ENCODE data around the gene CTTNBP2NL.
A peak's percentile ranks its signal among the peaks of the same experiment; 100 is the strongest.
"Not testable (repeated sequence)": the region's sequence is repeated elsewhere in the genome, so short reads cannot be mapped to it uniquely, and the experiment has no call there.

The CTTNBP2NL gene

GRCh38 chr1:112386731-112387346, 9.2 kb upstream of the CTTNBP2NL start:
- no peak for DNase-seq

- DNase-seq = no peak
Observed at GRCh38 chr1:112387807-112388206, 8.2 kb upstream of the CTTNBP2NL start.

DNA sequence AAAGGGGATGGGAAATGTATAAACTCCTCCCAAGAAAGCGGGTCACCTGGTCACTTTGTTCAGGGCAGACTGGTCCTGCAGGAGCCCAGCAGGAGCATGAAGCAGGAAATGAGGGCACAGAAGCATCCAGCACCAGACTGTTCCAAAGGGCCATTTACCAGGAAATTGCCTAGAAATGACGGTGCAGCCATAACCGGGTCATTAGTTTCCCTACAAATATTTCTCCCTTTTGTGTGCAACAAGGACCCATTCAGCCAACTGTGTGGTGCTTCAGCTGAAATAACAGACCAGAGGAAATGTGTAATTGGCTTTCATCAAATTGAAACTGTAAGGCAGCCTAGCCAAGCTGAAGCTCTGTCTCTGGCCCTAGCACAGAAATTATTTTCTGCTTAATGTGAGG, 7.6 kb upstream of the CTTNBP2NL start:
- no peak for DNase-seq

DNA sequence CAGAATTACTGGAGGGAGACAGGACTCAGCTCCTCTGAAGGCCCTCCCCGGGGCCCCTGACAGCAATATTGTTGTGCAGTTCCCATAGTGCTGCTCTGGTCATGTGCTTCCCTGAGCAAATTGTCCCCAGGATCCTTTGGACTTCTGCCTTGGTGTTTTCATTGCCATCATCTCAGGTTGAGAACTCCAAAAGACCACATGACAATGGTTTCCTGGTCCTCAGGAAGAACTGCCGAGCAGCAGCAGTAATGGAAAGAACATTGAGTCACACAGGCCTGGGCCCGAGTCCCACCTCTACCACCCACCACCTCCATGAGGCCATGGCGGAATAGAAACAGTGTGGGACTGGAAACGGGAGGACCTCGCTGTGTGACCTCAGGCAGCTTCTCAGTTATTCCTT, 6.3 kb upstream of the CTTNBP2NL start:
- DNase-seq = peak in 1 of 2 experiments; percentile 51

GRCh38 chr1:112390335-112390734, 5.7 kb upstream of the CTTNBP2NL start:
- not testable (repeated sequence) for DNase-seq

DNA sequence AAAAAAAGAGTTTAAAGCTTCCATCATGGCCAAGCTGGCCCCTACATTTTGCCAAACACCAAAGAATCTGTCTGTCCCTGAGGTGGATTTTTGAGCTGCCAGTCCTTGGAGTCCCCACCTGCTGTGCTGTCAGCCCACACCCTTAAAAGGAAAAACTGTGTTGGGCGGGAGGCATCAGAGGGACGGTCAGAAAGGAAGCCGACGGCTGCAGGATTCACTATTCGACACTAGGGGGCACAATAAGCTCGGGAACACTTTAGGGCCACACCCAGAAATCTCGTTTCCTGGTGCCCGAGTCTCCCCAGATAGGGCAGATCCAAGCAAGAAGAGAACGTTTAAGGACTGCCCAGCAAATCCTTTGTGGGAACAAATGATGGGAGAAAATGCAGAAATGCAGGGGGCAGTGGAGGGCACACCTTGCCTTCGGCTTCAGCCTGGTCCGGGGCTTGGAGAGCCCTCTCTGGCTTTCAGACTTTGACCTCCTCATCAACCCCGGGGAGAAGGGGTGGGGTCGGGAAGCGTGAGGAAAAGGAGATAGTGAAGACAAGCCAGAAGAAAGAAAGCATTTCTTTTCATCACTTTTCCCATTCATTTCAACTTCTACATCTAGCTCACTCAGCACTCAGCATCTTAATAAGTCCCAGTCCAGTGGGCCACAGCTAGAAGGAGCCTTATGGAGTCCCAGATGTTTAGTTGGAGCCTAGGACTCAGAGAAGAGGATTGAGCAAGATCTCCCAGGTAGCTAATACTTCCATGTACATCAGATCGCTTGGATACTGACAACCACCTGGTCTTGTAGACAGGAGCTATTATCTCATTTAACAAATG, 5.0 kb upstream of the CTTNBP2NL start:
- DNase-seq = peak; percentile 83 to 88

GRCh38 chr1:112391603-112391940, 4.4 kb upstream of the CTTNBP2NL start:
- DNase-seq = no peak

DNA sequence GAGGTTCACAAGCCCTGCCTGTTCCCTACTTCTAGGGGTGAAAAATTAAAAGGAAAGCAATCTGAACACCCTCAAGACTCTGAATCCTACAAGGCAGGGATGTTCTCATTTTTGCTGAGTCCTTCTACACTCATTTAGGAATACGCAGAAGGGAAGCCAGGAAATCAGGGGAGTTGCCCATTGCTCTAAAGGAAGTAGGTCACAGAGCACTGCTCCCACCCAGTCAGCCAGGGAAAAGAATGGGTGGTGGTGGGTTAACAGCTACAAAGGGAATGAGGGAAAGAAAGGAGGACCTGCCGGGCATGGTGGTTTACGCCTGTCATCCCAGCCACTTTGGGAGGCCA, 2.4 kb upstream of the CTTNBP2NL start:
- no peak for DNase-seq

GRCh38 chr1:112394743-112395062, 1.3 kb upstream of the CTTNBP2NL start:
- DNase-seq = no peak

GRCh38 chr1:112395256-112395820, 676 bp upstream of the CTTNBP2NL start:
- DNase-seq = no peak

DNA sequence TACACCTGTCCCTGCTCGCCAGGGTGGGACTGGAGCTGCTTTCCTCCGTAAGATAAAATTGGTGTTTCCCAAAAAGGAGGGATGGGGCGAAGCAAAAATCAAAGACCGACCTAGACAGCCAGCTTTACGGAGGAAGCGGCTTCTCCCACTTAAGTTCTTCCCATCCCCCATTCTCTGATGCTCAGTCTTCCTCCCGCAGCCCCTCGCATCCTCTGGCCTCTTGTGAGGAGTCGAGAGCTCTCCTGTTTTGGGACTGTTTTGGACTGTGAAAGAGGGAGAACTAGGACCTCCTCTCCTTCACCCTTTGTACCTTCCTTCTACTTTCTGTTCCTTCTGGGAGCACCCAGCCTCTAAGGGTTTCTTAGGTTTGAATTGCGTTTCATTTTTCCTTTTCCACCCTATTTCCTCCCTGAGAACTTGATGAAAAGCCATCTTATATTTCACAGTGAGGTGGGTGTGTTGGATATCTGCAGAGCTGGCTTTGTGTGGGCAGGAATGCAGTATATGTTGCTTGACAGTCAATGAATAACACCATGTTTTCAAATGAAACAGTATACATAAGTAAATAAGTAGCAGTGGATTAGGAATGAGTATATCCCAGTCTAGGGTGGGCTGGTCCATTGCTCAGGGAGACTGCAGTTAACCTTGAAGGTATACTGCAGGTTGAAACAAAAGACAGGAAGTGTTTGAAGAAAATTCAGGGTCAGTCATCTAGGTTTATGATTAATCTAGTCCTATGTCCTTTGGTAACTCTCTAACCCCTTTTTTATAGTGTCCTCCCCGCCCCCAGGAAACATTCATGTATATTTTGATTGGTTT, 848 bp downstream of the CTTNBP2NL start:
- DNase-seq = no peak

DNA sequence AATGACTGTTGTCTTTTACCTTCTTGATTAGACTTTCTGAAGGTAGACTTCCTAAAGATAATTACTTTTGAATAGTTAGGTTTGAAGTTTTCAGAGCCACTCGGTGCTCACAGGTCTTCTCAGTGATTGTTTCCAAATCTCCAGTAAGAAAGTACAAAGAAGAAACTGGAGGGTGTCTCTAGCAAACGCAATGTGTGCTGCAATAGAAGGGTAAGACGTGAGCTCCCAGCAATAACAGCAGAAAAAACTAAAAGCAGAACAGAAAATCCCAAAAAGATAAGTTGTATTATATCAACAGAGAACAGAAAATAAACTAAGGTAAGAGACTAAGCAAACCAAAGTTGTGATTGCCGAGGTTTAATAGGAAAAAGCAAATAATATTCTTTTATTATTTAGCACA, 1.8 kb downstream of the CTTNBP2NL start:
- DNase-seq = no peak

- DNase-seq = no peak
Observed at GRCh38 chr1:112399456-112399855, 3.4 kb downstream of the CTTNBP2NL start.

DNA sequence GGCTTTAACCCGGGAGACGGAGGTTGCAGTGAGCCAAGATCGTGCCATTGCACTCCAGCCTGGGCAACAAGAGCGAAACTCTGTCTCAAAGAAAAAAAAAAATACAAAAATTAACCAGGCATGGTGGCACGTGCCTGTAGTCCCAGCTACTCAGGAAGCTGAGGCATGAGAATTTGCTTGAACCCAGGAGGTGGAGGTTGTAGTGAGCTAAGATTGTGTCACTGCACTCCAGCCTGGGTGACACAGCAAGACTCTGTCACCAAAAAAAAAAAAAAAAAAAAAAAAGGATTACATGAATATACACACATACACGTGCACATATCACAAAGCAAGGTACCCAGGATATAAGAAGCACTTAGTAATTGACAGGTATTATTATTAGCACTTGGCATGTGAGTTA, 4.7 kb downstream of the CTTNBP2NL start:
- not testable (repeated sequence) for DNase-seq

GRCh38 chr1:112402682-112403643, 6.9 kb downstream of the CTTNBP2NL start:
- no peak for DNase-seq

DNA sequence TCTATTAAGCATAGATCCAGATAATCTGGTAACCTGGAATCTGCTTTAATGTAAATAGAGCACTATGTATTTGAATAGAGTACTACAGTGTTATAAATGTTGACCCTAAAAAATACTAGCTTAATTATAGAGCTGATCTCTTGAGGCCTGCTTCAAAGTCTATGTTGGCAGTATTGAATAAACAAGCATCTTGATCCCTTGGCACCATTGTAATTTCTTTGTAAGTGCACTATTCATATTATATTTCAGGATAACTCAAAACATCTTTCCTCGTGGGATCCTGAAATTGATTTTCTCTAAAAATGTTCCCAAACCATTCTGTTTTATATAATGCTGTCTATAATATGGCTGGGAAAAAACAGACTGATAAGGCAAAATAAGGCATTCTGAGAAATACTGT, 10.8 kb downstream of the CTTNBP2NL start:
- no peak for DNase-seq

DNA sequence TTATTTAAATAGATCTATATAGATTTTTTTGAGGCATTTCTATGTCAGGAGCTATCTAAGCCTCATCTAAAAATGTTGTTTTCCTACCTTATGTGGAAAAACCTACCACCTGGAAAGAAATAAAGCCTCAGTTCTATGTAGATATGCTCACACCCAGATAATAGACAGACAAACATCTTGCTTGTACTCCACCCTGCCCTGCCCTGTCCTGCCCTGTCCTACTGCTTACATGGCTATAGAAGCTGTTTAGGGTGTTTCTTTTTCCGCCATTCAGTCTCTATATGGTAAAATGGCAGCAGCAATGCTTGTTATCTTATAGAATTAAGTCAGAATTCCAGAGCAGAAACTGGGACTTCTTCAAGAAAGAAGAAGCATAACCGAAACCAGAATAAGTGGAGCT, 13.4 kb downstream of the CTTNBP2NL start:
- no peak for DNase-seq

- no peak for DNase-seq
Observed at GRCh38 chr1:112410673-112411072, 14.7 kb downstream of the CTTNBP2NL start.

- DNase-seq = no peak
Observed at GRCh38 chr1:112417271-112417670, 21.3 kb downstream of the CTTNBP2NL start.

GRCh38 chr1:112418099-112418892, 22.3 kb downstream of the CTTNBP2NL start:
- no peak for DNase-seq

DNA sequence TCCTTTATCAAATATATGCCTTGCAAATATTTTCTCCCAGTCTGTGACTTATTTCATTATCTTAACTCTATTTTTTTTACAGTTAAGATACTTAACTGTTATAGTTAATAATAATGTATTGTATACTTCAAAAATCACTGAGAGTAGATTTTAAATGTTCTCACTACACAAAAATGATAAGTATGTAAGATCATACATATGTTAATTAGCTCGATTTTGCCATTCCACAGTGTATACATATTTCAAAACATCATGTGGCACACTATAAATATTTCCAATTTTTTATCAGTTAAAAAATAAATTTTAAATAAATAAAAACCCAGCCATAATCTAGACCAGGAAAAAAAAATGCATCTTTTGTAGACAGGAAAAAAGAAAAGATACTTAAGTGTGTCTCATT, 27.2 kb downstream of the CTTNBP2NL start:
- DNase-seq = no peak

DNA sequence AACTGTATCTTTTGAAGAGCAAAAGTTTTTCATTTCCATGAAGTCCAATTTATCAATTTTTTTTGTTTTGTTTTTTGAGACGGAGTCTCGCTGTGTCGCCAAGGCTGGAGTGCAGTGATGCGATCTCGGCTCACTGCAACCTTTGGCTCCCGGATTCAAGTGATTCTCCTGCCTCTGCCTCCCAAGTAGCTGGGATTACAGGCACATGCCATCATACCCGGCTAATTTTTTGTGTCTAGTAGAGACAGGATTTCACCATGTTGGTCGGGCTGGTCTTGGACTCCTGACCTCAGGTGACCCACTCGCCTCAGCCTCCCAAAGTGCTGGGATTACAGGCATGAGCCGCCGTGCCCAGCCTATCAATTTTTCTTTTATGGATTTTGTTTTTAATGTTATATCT, 27.7 kb downstream of the CTTNBP2NL start:
- DNase-seq = not testable (repeated sequence)
